Stomach (tissue), 4 donors: ENCODE data around the gene RFX2.

Experiments
- CTCF ChIP-seq, 7 experiments: fragments of 450-650 bp in 4 of 7; fragments of 200-600 bp in 3 of 7; sonication (generic) in 3 of 7; IDR thresholded peaks; one replicate each; pipeline ENCODE4 v1.5.1; 2016 to 2019; ENCODE audit warnings: antibody characterized with exemption in 7 of 7, control low read depth in 2 of 7, mild to moderate bottlenecking in 1 of 7
- EP300 ChIP-seq: sonication (generic); formaldehyde crosslinking; IDR thresholded peaks from one replicate; pipeline ENCODE4 v1.6.1; 2017; ENCODE audit warnings: antibody characterized with exemption
- POLR2AphosphoS5 ChIP-seq, 3 donors: sonication (generic); formaldehyde crosslinking; IDR thresholded peaks; one replicate each; pipeline ENCODE4 v1.6.1; 2016; ENCODE audit warnings: antibody characterized with exemption in 3 of 3

- peak in 6 of 7 experiments; percentile 64 to 98 (median 88) for TF ChIP-seq CTCF (IDR thresholded peaks at IDR 0.05)
- TF ChIP-seq EP300: no peak
- no peak for TF ChIP-seq POLR2AphosphoS5 (IDR thresholded peaks at IDR 0.05)
Measured at GRCh38 chr19:6125571-6125989, 15.3 kb upstream of the RFX2 start.
